SK-N-SH treated with all-trans-retinoic acid at 6 μM for 48 hours (cell line): ENCODE measurements around the gene SMTNL2.
"Not testable (repeated sequence)": the region's sequence is repeated elsewhere in the genome, so short reads cannot be mapped to it uniquely, and the experiment has no call there.

Experiments
- ATAC-seq: fragments of 200-7000 bp; cut with Tn5 transposase; 3 replicates; pipeline ENCODE4 v1.9.1; 2020; ENCODE audit warnings: mild to moderate bottlenecking, moderate library complexity
- CSDC2 ChIP-seq: fragments of 250-450 bp; sonication (Bioruptor Pico); IDR thresholded peaks from 2 replicates; pipeline ENCODE4 v1.5.0; 2020; ENCODE audit warnings: mild to moderate bottlenecking, moderate library complexity
- ESRRG ChIP-seq: fragments of 250-450 bp; sonication (Bioruptor Pico); IDR thresholded peaks from 2 replicates; pipeline ENCODE4 v1.6.1; 2021; ENCODE audit warnings: mild to moderate bottlenecking
- GLIS3 ChIP-seq: fragments of 250-450 bp; sonication (Bioruptor Pico); IDR thresholded peaks from 2 replicates; pipeline ENCODE4 v1.5.0; 2020; ENCODE audit warnings: mild to moderate bottlenecking, moderate library complexity
- ISL1 ChIP-seq: fragments of 250-450 bp; sonication (Bioruptor Pico); IDR thresholded peaks from 2 replicates; pipeline ENCODE4 v2.1.2; 2022; ENCODE audit warnings: mild to moderate bottlenecking, moderate library complexity
- OSR1 ChIP-seq: fragments of 250-450 bp; sonication (Bioruptor Pico); IDR thresholded peaks from 2 replicates; pipeline ENCODE4 v1.8.0; 2022; ENCODE audit warnings: moderate library complexity, mild to moderate bottlenecking, inconsistent platforms
- RARB ChIP-seq: fragments of 250-450 bp; sonication (Bioruptor Pico); IDR thresholded peaks from 2 replicates; pipeline ENCODE4 v1.8.0; 2021; ENCODE audit warnings: mild to moderate bottlenecking, moderate library complexity
- TCF4 ChIP-seq: fragments of 250-450 bp; sonication (Bioruptor Pico); IDR thresholded peaks from 2 replicates; pipeline ENCODE4 v1.8.0; 2021; ENCODE audit warnings: mild to moderate bottlenecking, moderate library complexity, borderline replicate concordance
- ZC3H10 ChIP-seq: fragments of 250-450 bp; sonication (Bioruptor Pico); IDR thresholded peaks from 2 replicates; pipeline ENCODE4 v1.5.1; 2021; ENCODE audit warnings: mild to moderate bottlenecking, moderate library complexity
- ZFP3 ChIP-seq: fragments of 250-450 bp; sonication (Bioruptor Pico); IDR thresholded peaks from 2 replicates; pipeline ENCODE4 v1.5.0; 2020; ENCODE audit warnings: mild to moderate bottlenecking, moderate library complexity
- ZFP30 ChIP-seq: fragments of 450-650 bp; formaldehyde crosslinking; IDR thresholded peaks from 2 replicates; pipeline ENCODE4 v1.5.0; 2022; ENCODE audit warnings: mild to moderate bottlenecking, moderate library complexity
- ZNF565 ChIP-seq: fragments of 450-650 bp; formaldehyde crosslinking; conservative IDR thresholded peaks from 2 replicates; pipeline ENCODE4 v1.5.0; 2020; ENCODE audit warnings: low read depth, mild to moderate bottlenecking, moderate library complexity
- ZNF8 ChIP-seq: fragments of 450-650 bp; formaldehyde crosslinking; IDR thresholded peaks from 2 replicates; pipeline ENCODE4 v1.5.0; 2020; ENCODE audit warnings: mild to moderate bottlenecking, moderate library complexity
- TF ChIP-seq, protein P1 (sequence below): fragments of 250-450 bp; sonication (Bioruptor Pico); IDR thresholded peaks from 2 replicates; pipeline ENCODE4 v1.5.0; 2020; ENCODE audit warnings: mild to moderate bottlenecking, moderate library complexity
- TF ChIP-seq, protein P2 (sequence below): fragments of 250-450 bp; sonication (Bioruptor Pico); IDR thresholded peaks from 2 replicates; pipeline ENCODE4 v1.5.1; 2021; ENCODE audit warnings: mild to moderate bottlenecking, moderate library complexity
- TF ChIP-seq, protein P3 (sequence below): fragments of 250-450 bp; sonication (Bioruptor Pico); IDR thresholded peaks from 2 replicates; pipeline ENCODE4 v1.5.1; 2020; ENCODE audit warnings: low read depth, mild to moderate bottlenecking, moderate library complexity

The SMTNL2 gene

DNA sequence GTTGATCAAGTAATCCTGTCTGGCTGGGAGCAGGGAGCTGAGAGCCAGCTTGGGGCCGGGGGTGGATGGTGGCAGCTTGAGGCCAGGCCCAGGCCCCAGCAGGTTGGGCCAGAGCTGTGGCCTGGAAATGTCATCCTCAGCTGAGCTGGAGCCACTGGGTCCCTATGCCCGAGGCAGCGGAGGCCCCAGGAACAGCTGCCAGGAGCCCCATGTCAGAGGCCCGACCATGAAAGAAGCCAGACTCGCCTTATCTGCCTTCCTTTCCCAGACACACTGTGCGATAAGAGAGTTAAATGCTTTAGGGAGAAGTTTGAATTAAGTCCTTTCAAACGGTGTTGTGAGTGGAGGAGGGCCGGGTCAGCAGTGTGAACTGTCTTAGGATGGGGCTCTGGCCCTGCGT, 3.5 kb downstream of the SMTNL2 start:
- no peak; the same call in 2 of the 3 replicates for ATAC-seq
- TF ChIP-seq ZFP30 (CRISPR knock-in tag) (0 out of 2 replicates have a peak, but pooled peaks have one; percentile 7), OSR1 (CRISPR knock-in tag) (no peak), ESRRG (CRISPR knock-in tag) (peak; percentile 12; the same call in 1 of the 2 replicates), ZC3H10 (CRISPR knock-in tag) (no peak), ZNF8 (CRISPR knock-in tag) (0 out of 2 replicates have a peak, but pooled peaks have one; percentile 6), TCF4 (peak; percentile 98), GLIS3 (CRISPR knock-in tag) (0 out of 2 replicates have a peak, but pooled peaks have one; percentile 60), CSDC2 (no peak), ISL1 (CRISPR knock-in tag) (peak; percentile 47; the same call in 1 of the 2 replicates), ZFP3 (CRISPR knock-in tag) (0 out of 2 replicates have a peak, but pooled peaks have one; percentile 23)
- TF ChIP-seq, protein P1, sequence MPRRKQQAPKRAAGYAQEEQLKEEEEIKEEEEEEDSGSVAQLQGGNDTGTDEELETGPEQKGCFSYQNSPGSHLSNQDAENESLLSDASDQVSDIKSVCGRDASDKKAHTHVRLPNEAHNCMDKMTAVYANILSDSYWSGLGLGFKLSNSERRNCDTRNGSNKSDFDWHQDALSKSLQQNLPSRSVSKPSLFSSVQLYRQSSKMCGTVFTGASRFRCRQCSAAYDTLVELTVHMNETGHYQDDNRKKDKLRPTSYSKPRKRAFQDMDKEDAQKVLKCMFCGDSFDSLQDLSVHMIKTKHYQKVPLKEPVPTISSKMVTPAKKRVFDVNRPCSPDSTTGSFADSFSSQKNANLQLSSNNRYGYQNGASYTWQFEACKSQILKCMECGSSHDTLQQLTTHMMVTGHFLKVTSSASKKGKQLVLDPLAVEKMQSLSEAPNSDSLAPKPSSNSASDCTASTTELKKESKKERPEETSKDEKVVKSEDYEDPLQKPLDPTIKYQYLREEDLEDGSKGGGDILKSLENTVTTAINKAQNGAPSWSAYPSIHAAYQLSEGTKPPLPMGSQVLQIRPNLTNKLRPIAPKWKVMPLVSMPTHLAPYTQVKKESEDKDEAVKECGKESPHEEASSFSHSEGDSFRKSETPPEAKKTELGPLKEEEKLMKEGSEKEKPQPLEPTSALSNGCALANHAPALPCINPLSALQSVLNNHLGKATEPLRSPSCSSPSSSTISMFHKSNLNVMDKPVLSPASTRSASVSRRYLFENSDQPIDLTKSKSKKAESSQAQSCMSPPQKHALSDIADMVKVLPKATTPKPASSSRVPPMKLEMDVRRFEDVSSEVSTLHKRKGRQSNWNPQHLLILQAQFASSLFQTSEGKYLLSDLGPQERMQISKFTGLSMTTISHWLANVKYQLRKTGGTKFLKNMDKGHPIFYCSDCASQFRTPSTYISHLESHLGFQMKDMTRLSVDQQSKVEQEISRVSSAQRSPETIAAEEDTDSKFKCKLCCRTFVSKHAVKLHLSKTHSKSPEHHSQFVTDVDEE = peak; percentile 94; the same call in 1 of the 2 replicates
- TF ChIP-seq, protein P2, sequence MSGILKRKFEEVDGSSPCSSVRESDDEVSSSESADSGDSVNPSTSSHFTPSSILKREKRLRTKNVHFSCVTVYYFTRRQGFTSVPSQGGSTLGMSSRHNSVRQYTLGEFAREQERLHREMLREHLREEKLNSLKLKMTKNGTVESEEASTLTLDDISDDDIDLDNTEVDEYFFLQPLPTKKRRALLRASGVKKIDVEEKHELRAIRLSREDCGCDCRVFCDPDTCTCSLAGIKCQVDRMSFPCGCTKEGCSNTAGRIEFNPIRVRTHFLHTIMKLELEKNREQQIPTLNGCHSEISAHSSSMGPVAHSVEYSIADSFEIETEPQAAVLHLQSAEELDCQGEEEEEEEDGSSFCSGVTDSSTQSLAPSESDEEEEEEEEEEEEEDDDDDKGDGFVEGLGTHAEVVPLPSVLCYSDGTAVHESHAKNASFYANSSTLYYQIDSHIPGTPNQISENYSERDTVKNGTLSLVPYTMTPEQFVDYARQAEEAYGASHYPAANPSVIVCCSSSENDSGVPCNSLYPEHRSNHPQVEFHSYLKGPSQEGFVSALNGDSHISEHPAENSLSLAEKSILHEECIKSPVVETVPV = no peak
- TF ChIP-seq, protein P3, sequence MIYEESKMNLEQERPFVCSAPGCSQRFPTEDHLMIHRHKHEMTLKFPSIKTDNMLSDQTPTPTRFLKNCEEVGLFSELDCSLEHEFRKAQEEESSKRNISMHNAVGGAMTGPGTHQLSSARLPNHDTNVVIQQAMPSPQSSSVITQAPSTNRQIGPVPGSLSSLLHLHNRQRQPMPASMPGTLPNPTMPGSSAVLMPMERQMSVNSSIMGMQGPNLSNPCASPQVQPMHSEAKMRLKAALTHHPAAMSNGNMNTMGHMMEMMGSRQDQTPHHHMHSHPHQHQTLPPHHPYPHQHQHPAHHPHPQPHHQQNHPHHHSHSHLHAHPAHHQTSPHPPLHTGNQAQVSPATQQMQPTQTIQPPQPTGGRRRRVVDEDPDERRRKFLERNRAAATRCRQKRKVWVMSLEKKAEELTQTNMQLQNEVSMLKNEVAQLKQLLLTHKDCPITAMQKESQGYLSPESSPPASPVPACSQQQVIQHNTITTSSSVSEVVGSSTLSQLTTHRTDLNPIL (CRISPR knock-in tag) = peak; percentile 39; the same call in 1 of the 2 replicates
- TF ChIP-seq, all 23 proteins: peak for 9

DNA sequence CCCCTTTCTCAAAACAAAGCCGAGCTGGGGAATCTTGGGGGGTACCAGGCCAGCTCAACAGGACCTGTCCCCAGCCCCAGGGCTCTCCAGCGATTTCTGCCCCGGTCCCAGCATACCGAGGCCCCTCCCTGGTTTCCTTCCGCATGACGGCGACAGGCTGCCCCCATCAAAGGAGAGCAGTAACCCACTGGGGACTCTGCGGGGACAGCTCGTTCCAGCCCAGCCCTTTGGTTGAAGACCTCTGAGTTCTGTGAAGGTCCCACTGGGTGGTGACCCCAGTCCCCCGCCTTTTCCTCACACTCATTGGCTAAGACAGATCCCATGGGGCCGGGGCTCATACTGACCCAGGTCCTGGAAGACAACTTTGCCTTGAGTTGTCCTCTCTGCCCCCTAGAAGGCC, 4.1 kb downstream of the SMTNL2 start:
- no peak for ATAC-seq
- TF ChIP-seq, protein P3 (CRISPR knock-in tag) = no peak
- no peak for TF ChIP-seq ZC3H10 (CRISPR knock-in tag)

DNA sequence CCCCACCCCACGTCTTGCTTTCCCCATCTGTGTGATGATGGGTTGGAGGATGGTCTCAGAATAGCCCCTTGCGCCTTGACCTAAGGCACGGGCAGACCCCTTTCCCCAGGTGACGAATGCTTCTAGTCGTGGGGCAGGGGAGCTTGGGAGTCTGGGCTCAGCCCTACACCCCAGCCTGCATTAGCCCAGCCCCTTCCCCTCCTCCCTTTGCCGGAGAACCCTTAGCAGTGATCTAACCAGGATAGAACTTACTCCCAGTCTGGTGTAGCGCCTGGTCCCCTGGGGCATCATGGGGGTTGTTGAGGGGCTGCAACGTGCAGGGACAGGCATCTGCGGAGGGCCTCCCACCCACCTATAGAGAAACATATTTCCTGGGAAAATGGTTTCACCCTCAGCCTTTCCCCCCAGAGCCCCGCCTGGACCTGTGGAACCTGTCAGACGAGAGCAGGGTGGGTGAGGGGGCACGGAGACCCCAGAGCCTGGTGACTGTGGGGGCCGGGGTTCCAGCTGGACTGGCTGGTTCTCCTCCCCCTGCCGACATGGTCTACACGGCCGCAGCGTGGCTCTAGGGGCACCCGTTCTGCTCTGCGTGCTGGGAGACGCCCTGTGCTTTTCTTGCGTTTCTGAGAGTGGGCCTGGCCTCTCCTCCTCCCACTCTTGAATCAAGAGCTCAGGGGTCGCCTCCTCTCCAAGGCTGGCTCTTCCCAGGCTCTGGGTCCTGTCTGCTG, 4.7 kb downstream of the SMTNL2 start:
- ATAC-seq = no peak
- TF ChIP-seq RARB = no peak
- TF ChIP-seq ESRRG (CRISPR knock-in tag) = no peak
- TF ChIP-seq ZC3H10 (CRISPR knock-in tag) = no peak
- TF ChIP-seq, protein P2 = no peak
- TF ChIP-seq ZNF565 (CRISPR knock-in tag) = no peak
- TF ChIP-seq, protein P3 (CRISPR knock-in tag) = no peak

DNA sequence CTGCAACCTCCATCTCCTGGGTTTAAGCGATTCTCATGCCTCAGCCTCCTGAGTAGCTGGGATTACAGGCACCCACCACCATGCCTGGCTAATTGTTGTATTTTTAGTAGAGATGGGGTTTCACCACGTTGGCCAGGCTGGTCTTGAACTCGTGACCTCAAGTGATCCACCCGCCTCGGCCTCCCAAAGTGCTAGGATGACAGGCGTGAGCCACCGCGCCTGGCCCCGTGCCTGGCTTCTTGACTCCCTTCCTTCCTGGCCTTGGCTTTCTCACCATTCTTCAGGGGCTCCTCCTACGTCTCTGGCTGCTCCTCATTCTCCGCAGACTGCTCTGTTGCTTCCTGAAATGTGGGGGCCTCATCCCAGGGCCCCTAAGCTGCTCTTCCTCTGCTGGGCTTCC, 5.7 kb downstream of the SMTNL2 start:
- ATAC-seq = not testable (repeated sequence)
